Measurements from ENCODE around the gene TFEB. TPM values are rescaled to one million over a fixed set of nuclear protein-coding genes. Genes with fewer than 3 reads are reported as not detected.

TFEB gene
- total and polyA plus RNA-seq, 2 donors (not counting 3 experiments of a cell fraction or from before 2014, with no cell fraction given): 4.9 to 6.6 TPM

DNA sequence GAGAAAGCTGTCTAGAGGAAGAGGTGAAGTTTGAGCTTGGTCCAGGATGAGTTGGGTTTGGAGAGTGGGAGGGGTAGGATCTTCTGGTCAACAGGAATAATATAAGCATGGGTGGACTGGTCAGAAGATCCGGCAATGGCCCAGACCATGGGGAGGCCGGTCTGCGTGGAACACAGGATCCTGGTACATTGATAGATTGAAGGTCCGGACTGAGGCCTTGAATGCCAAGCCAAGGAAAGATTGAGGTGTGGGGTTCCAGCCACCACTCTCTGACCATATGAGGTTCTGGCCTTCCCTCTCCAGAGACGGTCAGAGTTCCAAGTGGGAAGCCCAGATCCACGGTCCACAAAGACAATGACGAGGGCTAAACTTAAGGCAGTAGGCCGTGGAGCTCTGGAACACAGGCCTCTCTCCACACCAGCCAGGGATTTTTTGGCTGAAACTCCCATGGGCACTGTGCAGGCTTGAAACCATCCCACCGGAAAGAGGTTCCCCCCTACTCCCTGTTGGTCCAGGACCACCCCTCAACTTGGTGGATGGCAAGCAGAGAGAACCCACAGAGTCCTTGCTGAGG lies 94.0 kb downstream of the TFEB start:
- Histone ChIP-seq H3K36me3 (ENCODE audit: control insufficient read depth in 2 of 2, extremely low read depth in 1 of 2, insufficient read depth in 2 of 2, low read length in 2 of 2) (peaks cover 0 to 9% of the 10 kb centered on the region in 2 experiments), H3K27ac (ENCODE audit: insufficient read depth, low read depth, low read length) (no peak overlapping the region), H3K9ac (replicated peaks; ENCODE audit: extremely low read depth, insufficient read depth, low read length) (no peak overlapping the region), H3K79me2 (ENCODE audit: control insufficient read depth, insufficient read depth, low read length) (no peaks in the 10 kb centered on the region), H4K20me1 (replicated peaks; ENCODE audit: control insufficient read depth, extremely low read depth, insufficient read depth, low read length) (no peaks in the 10 kb centered on the region), H3K27me3 (ENCODE audit: control insufficient read depth in 2 of 2, insufficient read depth in 2 of 2, low read length in 2 of 2) (no peaks in the 10 kb centered on the region), H3K4me1 (ENCODE audit: control insufficient read depth, extremely low read depth, insufficient read depth, low read length) (peaks cover 19% of the 10 kb centered on the region), H2AFZ (ENCODE audit: low read depth, low read length) (no peak overlapping the region), H3K4me3 (replicated peaks in 1 of 3; ENCODE audit: insufficient read depth in 1 of 3, low read depth in 1 of 3, low read length in 3 of 3) (no peak overlapping the region), H3K9me3 (replicated peaks; ENCODE audit: control insufficient read depth, insufficient read depth, low read length) (no peaks in the 10 kb centered on the region), H3K4me2 (ENCODE audit: insufficient read depth, low read length) (no peak overlapping the region), H3K9me1 (replicated peaks; ENCODE audit: control insufficient read depth, extremely low read depth, insufficient read depth, low read length) (no peaks in the 10 kb centered on the region)
- intact Hi-C loops (cut with micrococcal nuclease) (no loop called here), dilution Hi-C loops (cut with MboI; ENCODE audit: extremely low pct_ligation_motif_present, low sequenced_read_pairs) (no loop called here)
- no TSS peak for BruUV-seq (replicated peaks)
- TF ChIP-seq, protein P1, sequence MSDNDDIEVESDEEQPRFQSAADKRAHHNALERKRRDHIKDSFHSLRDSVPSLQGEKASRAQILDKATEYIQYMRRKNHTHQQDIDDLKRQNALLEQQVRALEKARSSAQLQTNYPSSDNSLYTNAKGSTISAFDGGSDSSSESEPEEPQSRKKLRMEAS (IDR thresholded peaks at IDR 0.05; ENCODE audit: insufficient read depth, insufficient read length): no peak
- TF ChIP-seq, protein P2, sequence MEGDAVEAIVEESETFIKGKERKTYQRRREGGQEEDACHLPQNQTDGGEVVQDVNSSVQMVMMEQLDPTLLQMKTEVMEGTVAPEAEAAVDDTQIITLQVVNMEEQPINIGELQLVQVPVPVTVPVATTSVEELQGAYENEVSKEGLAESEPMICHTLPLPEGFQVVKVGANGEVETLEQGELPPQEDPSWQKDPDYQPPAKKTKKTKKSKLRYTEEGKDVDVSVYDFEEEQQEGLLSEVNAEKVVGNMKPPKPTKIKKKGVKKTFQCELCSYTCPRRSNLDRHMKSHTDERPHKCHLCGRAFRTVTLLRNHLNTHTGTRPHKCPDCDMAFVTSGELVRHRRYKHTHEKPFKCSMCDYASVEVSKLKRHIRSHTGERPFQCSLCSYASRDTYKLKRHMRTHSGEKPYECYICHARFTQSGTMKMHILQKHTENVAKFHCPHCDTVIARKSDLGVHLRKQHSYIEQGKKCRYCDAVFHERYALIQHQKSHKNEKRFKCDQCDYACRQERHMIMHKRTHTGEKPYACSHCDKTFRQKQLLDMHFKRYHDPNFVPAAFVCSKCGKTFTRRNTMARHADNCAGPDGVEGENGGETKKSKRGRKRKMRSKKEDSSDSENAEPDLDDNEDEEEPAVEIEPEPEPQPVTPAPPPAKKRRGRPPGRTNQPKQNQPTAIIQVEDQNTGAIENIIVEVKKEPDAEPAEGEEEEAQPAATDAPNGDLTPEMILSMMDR (IDR thresholded peaks at IDR 0.05; ENCODE audit: extremely low read depth in 1 of 2, insufficient read depth in 1 of 2, low read depth in 1 of 2, low read length in 2 of 2): no peak
- DNase-seq (ENCODE audit: low read depth, low spot score) (no peak), FAIRE-seq (no peak)
- ChIA-PET POLR2A (no interaction called here), CTCF (interaction anchor here (0.7 to 1.3 kb wide), 2 partner anchors 23 to 39 kb away, joined by 3 to 6 read pairs; no protein-coding TSS in a partner anchor)

DNA sequence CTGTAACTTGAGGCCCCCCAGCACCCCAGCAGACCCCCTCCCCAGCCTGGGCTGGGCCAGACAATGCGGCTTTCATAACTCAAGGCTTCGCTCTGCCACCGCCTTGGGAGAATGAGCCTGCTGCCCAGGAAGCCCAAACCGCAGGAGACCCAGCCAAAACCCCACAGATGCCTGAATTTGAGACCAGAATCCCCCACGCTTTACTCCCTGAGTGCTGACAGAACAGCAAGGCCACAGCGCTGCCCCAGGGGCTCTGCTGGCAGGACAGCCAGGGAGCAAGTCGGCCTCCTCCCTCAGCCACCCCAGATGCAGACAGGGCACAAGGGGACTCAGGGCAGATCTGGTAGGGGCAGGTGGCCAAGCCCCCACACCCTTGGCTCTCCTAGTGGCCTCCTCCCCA lies 95.0 kb downstream of the TFEB start:
- ChIA-PET POLR2A (no interaction called here), CTCF (interaction anchor here (1.4 to 2.4 kb wide), 3 partner anchors 24 to 43 kb away, joined by 3 to 7 read pairs (median 5); no protein-coding TSS in a partner anchor)
- no peak overlapping the region for H3K9ac ChIP-seq (replicated peaks; ENCODE audit: extremely low read depth, insufficient read depth, low read length)
- no peak overlapping the region for H3K27ac ChIP-seq (ENCODE audit: insufficient read depth, low read depth, low read length)
- no TSS peak for BruUV-seq (replicated peaks)
- dilution Hi-C loops (cut with MboI; ENCODE audit: extremely low pct_ligation_motif_present, low sequenced_read_pairs) (no loop called here), intact Hi-C loops (cut with micrococcal nuclease) (no loop called here)
- no peaks in the 10 kb centered on the region for H3K9me1 ChIP-seq (replicated peaks; ENCODE audit: control insufficient read depth, extremely low read depth, insufficient read depth, low read length)
- DNase-seq (ENCODE audit: low read depth, low spot score) (no peak), FAIRE-seq (no peak)
- no peaks in the 10 kb centered on the region for H4K20me1 ChIP-seq (replicated peaks; ENCODE audit: control insufficient read depth, extremely low read depth, insufficient read depth, low read length)
- H3K27me3 ChIP-seq (ENCODE audit: control insufficient read depth in 2 of 2, insufficient read depth in 2 of 2, low read length in 2 of 2): no peaks in the 10 kb centered on the region
- H3K4me1 ChIP-seq (ENCODE audit: control insufficient read depth, extremely low read depth, insufficient read depth, low read length): peaks cover 21% of the 10 kb centered on the region
- H3K4me2 ChIP-seq (ENCODE audit: insufficient read depth, low read length): no peak overlapping the region
- peaks cover 0 to 2% of the 10 kb centered on the region in 2 experiments for H3K36me3 ChIP-seq (ENCODE audit: control insufficient read depth in 2 of 2, extremely low read depth in 1 of 2, insufficient read depth in 2 of 2, low read length in 2 of 2)
- no peak overlapping the region for H2AFZ ChIP-seq (ENCODE audit: low read depth, low read length)
- no peaks in the 10 kb centered on the region for H3K9me3 ChIP-seq (replicated peaks; ENCODE audit: control insufficient read depth, insufficient read depth, low read length)
- H3K79me2 ChIP-seq (ENCODE audit: control insufficient read depth, insufficient read depth, low read length): no peaks in the 10 kb centered on the region
- H3K4me3 ChIP-seq (replicated peaks in 1 of 3; ENCODE audit: insufficient read depth in 1 of 3, low read depth in 1 of 3, low read length in 3 of 3): no peak overlapping the region
- TF ChIP-seq POLR2AphosphoS5 (IDR thresholded peaks at IDR 0.05; ENCODE audit: insufficient read depth, low read depth, low read length) (no peak), GATA2 (IDR thresholded peaks at IDR 0.05; ENCODE audit: insufficient read depth, insufficient read length, low read depth, low read length) (no peak), POLR2A (IDR thresholded peaks at IDR 0.05; ENCODE audit: low read depth, low read length) (no peak), MYC (IDR thresholded peaks at IDR 0.05; ENCODE audit: low read depth, low read length) (no peak), EZH2 (IDR thresholded peaks at IDR 0.05; ENCODE audit: borderline replicate concordance, low read depth, low read length, severe bottlenecking) (no peak), JUN (IDR thresholded peaks at IDR 0.05; ENCODE audit: borderline replicate concordance, insufficient read depth, insufficient read length, low read depth) (no peak), FOS (IDR thresholded peaks at IDR 0.05; ENCODE audit: borderline replicate concordance, insufficient read depth, low read length) (no peak)
- TF ChIP-seq, protein P2 (IDR thresholded peaks at IDR 0.05; ENCODE audit: extremely low read depth in 1 of 2, insufficient read depth in 1 of 2, low read depth in 1 of 2, low read length in 2 of 2): no peak
- TF ChIP-seq, protein P1 (IDR thresholded peaks at IDR 0.05; ENCODE audit: insufficient read depth, insufficient read length): no peak

Data from endothelial cell of umbilical vein (primary cell).